GM23248 (cell line): ENCODE data around the gene NOVA2.

Experiments
- EZH2 ChIP-seq: fragments of 200-600 bp; sonication (generic); IDR thresholded peaks from 2 replicates; pipeline ENCODE4 v1.6.1; 2018; ENCODE audit warnings: antibody characterized with exemption, mild to moderate bottlenecking; ENCODE audit not compliant: insufficient read depth, poor library complexity, severe bottlenecking
- EZH2phosphoT487 ChIP-seq: fragments of 200-600 bp; sonication (generic); IDR thresholded peaks from 2 replicates; pipeline ENCODE4 v1.6.1; 2018; ENCODE audit warnings: antibody characterized with exemption, moderate library complexity, mild to moderate bottlenecking, low read depth; ENCODE audit not compliant: insufficient read depth

- no peak for TF ChIP-seq EZH2
- TF ChIP-seq EZH2phosphoT487, result no peak
These were observed 22.2 kb upstream of the NOVA2 start for GRCh38 chr19:45995715-45996385.
